ENCODE measurements around the gene NRROS.

The NRROS gene

DNA sequence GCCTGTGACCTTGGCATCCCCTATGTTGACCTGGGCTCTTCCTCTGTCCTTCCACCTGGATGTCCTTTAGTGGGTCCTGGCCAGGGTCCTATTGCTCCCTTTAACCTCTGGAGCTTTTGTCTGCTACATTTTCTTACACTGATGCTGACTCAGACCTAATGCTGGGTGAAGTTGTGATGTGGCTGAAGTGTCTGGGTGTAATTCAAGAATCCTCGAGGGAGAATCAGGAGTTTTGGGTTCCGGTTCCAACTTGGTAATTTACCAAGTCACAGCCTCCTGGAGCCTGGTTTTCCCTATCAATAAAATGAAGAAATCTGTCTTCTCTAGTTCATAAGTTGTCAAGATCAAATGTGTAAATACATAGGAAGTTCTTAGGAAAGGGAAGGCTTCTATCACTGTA is 46.9 kb downstream of the NRROS start:
- no peak for DNase-seq (ENCODE audit: low read depth)

DNA sequence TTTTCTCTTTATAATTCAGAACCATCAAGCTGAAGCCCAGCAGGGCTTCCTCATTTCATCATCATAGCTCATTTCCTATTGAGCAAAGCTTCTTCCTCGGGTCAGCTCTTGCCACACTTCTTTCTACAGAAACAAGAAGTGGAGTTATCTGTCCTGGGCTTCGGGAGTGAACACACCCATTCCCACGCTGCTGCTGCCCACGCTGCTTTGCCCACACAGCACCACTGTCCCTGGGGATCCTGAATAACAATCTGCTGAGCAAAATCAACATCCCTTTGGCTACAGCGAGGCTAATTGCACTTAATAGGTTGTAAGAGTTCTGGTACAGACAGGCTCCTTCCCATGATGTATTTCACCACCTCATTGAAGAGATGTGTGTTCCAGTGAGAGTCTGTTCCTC is 48.9 kb downstream of the NRROS start:
- DNase-seq (ENCODE audit: low read depth) = no peak

DNA sequence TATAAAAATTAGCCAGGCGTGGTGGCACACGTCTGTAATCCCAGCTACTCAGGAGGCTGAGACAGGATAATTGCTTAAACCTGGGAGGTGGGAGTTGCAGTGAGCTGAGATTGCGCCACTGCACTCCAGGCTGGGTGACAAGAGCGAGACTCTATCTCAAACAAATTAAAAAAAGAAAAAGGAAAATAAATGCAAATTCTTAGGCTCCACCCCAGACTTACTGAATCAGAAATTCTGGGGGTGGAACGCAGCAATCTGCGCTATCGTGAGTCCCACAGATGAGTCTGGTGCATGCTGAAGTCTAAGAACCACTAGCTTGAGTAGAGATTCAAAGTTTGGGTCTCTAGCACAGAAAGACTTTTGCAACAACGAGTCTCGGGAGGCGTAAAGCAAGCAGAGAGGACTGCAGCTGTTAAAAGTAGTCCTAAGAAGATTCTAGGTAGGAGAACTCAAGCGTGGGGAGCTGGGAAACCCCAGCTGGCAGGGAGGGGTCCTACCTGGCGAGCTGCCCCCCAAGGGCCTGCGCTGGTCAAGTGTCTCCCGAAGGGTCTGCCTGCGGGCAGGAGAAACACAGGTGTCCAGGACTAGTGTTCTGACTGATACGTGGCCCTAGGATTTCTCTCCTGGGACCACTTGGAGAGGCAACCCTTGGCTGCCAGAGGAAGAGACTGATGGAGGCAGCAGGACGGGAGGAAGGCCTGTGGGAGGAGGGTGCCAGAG is 50.6 kb downstream of the NRROS start:
- no peak for DNase-seq (ENCODE audit: low read depth)

DNA sequence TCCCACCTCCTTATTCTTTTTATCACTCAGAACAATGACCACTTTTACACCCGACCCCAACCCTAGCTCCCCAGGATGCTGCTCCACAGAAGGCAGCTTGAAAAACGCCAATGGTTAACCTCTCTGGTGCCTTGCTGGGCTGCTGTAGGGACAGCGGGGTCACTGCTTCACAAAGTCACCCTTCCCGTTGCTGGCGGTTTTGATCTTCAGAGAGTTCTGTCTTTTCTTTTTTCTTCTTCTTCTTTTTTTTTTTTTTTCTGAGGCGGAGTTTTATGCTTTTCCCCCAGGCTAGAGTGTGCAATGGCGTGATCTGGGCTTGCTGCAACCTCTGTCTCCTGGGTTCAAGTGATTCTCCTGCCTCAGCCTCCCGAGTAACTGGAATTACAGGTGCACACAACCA is 51.9 kb downstream of the NRROS start:
- no peak for DNase-seq (ENCODE audit: low read depth)

DNA sequence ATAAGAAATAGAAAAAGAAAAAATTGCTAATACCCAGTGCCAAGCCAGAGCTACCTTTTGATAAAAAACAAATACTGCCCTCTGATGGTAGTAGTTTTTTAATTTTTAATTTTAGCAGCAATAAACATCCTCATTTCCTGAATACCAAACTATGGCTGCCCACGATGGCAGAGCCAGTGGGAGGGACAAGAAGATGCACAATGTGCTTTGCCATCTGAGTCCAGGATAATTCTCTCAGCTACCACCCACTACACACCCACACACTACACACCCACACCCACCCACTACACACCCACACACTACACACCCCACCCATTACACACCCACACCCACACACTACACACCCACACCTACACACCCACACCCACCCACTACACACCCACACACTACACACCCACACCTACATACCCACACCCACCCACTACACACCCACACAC is 54.7 kb downstream of the NRROS start:
- DNase-seq (ENCODE audit: low read depth) = no peak

DNA sequence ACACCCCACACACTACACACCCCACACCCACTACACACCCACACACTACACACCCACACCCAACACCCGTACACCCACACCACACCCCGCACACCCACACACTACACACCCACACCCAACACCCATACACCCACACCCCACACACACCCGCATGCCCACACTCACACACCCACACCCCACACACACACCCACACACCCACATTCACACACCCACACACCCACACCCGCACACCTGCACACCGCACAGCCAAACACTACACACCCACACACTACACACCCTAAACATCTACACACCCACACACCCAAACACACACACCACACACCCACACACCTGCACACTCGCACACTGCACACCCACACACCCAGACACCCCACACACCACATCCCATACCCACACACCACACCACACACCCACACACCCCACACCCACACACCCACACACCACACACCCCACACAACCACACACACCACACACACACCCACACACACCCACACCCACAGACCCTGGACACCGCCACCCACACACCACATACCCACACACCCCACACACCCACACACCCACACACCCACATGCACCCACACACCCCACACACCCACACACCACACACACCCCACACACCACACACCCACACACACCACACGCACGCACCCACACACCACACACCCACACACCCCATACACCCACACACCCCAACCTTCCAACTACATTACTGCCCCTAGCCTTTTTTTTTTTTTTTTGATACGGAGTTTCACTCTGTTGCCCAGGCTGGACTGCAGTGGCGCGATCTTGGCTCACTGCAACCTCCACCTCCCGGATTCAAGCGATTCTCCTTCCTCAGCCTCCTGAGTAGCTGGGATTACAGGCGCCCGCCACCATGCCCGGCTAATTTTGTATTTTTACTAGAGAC is 55.7 kb downstream of the NRROS start:
- no peak for DNase-seq (ENCODE audit: low read depth)

DNA sequence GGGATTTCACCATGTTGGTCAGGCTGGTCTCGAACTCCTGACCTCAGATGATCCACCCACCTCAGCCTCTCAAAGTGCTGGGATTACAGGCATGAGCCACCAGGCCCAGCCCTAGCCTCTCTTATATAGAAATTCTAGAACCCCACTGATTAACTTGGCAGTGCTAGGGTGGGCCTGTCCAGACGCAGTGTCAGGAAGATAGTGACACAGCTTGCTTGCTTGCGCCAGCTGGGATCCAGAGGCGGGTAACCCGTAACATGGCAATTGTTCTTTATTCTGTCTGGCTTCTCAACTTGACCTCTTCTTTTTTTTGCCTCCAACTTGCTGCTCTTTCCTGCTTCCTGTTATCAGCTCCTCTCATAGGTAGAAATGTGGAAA is 56.3 kb downstream of the NRROS start:
- DNase-seq (ENCODE audit: low read depth) = no peak

DNA sequence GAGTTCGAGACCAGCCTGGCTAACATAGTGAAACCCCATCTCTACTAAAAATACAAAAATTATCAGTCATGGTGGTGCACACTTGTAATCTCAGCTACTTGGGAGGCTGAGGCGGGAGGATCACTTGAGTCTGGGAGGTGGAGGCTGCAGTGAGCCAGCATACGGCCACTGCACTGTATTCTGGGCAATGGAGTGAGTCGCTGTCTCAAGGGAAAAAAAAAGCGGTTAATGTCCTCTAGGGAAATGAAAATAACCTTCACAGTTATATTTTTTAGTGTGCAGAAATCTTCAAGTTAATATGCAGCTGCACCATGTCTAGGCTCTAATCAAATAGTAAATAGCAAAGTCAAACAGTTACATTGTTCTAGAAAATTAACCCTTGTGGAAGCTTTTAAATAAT is 57.8 kb downstream of the NRROS start:
- no peak for DNase-seq (ENCODE audit: low read depth)

DNA sequence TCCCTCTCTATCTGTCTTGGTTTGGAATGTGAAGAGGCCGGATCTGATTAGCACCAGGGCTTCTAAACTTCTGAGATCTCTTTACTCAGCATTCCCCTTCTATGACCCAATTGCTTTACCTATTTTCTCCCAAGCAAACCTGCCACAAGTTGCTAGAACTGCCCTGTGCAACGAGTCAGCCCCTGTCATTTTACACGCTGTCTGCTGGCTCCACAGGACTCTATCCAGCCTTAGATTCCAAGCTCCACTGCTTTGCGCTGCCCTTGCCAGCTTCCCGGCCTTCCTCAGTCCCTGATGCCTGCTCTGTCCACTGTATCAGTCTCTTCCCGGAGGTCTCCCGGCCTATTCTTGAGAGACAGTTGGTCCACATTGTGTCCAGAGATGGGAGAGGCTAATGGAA is 60.3 kb downstream of the NRROS start:
- no peak for DNase-seq (ENCODE audit: low read depth)

DNA sequence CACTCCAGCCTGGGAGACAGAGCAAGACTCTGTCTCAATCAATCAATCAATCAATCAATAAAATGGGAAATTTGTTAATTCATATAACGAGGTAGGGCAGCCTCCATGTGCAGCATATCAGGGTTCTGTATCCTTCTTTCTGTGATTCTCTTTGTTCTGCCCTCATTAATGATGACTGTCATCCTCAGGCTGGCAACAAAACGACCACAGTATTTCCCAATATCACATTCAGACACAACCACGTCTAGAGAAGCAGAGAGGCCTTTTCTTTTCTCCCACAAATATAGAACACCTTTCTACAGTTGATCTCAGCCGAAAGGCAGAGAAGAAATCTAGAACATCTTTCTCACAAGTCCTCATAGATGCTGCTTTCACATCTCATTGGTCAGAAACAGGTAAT is 61.3 kb downstream of the NRROS start:
- DNase-seq (ENCODE audit: low read depth) = no peak

DNA sequence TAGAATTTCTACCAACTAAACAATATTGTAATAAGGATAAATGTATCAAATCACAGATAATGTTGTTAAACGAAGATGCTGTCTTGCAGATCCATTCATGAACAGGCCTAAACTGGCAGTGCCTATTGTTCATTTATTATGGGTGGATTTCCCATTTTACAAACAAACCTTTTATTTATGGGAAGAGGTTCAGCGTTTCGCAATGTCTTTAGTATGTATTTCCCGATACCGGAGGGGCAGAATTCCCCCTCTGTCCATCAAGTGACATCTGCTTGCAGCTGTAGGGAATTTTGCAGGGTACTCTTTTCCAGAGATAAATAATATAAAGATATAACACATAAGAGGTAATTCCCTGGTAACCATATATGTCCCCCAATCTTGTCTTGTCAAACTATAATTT is 66.8 kb downstream of the NRROS start:
- DNase-seq (ENCODE audit: low read depth) = no peak

DNA sequence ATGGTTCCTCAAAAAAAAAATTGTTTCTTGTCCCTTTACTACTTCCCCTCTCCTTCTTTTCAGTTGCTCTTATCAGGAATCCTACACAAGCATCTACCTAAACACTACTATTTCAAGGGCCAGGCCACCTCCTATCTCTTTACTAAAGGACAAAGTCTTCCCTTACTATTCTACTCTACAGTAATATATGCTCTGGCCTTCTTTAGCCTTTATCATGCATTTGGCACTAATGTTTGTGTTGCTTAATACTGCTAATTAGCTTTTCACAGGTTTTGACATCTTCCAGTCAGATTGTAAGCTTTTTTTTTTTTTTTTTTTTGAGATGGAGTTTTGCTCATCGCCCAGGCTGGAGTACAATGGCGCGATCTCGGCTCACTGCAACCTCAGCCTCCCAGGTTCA is 67.2 kb downstream of the NRROS start:
- no peak for DNase-seq (ENCODE audit: low read depth)

DNA sequence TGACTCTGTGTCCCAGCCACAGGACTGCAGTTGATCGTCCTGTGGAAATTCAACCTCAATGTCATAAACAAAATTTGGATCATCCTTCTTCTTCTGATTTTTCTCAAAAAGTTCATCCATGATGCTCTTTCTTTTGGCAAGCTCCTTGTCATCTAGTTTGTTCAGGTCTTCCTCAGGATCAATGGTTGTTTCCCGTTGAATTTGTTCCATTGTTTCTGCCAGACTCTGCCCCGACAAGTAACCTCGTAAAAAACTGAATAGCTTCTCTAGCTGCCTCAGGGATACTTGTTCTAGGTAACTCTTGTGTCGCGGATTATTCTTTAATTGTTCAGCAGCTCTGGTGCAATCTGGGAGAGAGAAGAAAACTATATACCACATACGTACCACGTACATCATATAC is 68.1 kb downstream of the NRROS start:
- no peak for DNase-seq (ENCODE audit: low read depth)

DNA sequence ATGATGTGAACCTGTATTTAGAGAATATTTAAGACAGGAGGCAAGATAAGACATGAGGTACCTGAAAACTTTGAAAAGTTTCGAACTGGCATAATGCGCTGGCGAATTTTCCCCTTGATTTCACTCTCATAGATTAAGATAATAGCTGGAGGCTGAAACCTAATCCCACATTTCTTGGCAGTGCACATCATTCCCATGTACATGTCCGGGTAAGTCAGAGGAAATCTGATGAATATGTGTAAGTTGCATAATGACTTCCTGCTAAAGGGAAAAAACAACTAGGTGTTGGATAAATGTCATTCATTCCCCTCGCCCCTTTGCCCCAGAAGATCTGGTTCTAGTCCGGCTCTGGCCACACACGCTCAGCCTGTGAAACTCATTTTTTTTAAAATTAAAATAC is 69.0 kb downstream of the NRROS start:
- no peak for DNase-seq (ENCODE audit: low read depth)

All from T follicular helper cell (primary cell).